GM15510 (cell line): ENCODE results near the gene S100A5.

Experiments used
- POLR2A ChIP-seq: IDR thresholded peaks from 3 replicates; pipeline ENCODE4 v1.6.1; 2011; ENCODE audit warnings: borderline replicate concordance; ENCODE audit not compliant: insufficient read length; ENCODE audit errors: extremely low read depth

The S100A5 gene, protein sequence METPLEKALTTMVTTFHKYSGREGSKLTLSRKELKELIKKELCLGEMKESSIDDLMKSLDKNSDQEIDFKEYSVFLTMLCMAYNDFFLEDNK

GRCh38 chr1:153540394-153541361, at the start of gene S100A5:
TSS of gene S100A5 (minus strand) at chr1:153540934. CDS start at chr1:153540191, 743 bp downstream.
- TF ChIP-seq POLR2A, result no peak

- no peak for TF ChIP-seq POLR2A
Measured at GRCh38 chr1:153588482-153588881, 47.7 kb upstream of the S100A5 start.

GRCh38 chr1:153587314-153587713, 46.6 kb upstream of the S100A5 start:
- no peak for TF ChIP-seq POLR2A

DNA sequence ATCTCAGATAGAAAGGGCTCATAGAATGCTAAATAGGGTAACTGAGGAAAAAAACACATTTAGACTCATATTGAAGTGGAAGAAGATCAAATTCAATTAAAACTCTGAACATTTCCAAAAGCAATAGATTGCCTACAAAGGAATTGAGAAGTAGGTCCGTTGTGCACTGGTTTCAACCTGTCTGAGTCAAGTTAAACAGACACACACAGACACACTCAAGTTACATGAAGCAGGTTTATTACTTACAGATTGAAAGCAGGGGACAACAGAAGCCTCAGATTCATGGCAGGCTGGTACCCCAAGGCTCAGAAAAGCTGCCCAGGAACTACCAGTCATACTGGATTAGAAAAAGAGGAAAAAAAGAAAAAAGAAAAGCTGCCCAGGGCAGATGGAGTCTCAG, 45.6 kb upstream of the S100A5 start:
- TF ChIP-seq POLR2A, result no peak

- TF ChIP-seq POLR2A, result no peak
Measured at GRCh38 chr1:153585006-153585405, 44.3 kb upstream of the S100A5 start.

GRCh38 chr1:153583976-153584375, 43.2 kb upstream of the S100A5 start:
- no peak for TF ChIP-seq POLR2A

DNA sequence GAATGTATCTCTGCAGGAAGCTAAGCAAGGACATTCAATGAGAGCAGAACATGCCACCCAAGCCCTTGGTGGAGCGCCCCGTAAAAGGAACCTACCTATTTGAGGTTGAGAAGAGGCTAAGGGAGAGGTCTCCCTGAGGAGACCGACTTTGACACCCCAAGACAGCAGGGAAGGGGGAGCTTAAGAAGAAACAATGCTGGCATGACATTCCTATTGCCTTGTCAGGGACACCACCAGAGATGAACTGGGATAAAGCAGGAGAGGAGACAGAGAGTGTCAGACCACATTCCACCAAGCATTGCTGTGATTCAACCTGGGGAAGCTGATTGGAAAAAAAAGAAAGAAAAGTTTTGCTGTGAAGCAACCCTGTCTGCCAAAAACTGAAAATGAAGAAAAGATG, 38.2 kb upstream of the S100A5 start:
- TF ChIP-seq POLR2A, result no peak

- TF ChIP-seq POLR2A, result no peak
Measured at GRCh38 chr1:153578490-153578889, 37.8 kb upstream of the S100A5 start.

GRCh38 chr1:153577624-153578051, 36.9 kb upstream of the S100A5 start:
- TF ChIP-seq POLR2A, result no peak

- no peak for TF ChIP-seq POLR2A
Measured at GRCh38 chr1:153577138-153577537, 36.4 kb upstream of the S100A5 start.

- no peak for TF ChIP-seq POLR2A
Measured at GRCh38 chr1:153573351-153573750, 32.6 kb upstream of the S100A5 start.

- no peak for TF ChIP-seq POLR2A
Measured at GRCh38 chr1:153572569-153573015, 31.9 kb upstream of the S100A5 start.

DNA sequence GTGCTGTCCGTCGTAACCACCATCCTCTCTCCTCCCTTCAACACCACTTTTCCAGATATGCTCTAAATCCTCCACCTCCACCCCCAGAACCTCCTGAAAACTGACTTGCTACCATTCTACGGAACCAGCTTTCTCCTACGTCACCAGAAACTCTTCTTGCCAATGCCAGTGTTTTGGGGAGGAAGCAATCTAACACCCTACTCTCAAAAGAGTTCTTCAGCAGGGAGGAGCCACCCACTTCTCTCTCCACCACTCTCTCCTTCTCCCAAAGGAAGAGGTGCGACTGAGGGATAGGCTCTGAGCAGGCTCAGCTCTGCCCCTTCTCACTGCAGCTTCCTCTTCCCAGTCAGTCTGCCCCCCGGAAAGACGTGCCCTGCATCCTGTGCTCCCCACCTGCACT, 31.0 kb upstream of the S100A5 start:
- no peak for TF ChIP-seq POLR2A

DNA sequence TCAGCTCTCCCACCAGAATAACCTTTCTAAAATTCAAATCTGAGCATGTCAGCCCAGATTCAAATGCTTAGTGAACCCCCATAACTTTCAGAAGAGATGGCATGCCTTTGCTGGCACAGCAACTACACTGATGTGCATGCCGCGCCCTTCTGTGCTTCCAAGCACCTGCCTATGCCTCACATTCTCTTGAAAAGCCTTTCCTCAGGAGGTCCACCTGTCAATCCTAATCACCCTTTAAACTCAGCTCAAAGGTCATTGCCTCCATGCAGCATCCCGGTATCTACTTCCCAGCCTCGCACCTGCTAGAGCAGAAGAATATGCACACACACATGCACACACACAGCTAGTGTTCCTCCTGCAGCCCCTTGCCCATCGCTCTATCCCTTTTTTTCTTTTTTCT, 30.1 kb upstream of the S100A5 start:
- TF ChIP-seq POLR2A, result no peak

DNA sequence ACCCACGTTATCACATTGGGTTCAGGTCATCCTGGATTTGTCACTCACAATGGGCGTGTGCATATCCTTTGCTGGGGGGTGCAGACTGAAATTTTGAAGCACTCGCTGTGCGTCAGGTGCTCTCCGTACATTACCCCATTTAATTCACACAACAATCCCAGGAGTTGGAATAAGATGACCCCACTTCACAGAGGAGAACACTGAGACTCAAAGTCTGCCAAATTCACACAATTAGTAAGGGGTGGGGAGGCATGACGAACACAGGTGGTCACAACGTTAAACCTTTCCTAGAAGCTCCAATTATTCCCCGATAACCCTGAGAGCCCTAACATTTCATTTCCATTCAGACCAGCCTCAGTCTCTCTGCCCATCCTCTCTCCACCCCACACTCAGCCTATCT, 28.7 kb upstream of the S100A5 start:
- TF ChIP-seq POLR2A, result no peak

DNA sequence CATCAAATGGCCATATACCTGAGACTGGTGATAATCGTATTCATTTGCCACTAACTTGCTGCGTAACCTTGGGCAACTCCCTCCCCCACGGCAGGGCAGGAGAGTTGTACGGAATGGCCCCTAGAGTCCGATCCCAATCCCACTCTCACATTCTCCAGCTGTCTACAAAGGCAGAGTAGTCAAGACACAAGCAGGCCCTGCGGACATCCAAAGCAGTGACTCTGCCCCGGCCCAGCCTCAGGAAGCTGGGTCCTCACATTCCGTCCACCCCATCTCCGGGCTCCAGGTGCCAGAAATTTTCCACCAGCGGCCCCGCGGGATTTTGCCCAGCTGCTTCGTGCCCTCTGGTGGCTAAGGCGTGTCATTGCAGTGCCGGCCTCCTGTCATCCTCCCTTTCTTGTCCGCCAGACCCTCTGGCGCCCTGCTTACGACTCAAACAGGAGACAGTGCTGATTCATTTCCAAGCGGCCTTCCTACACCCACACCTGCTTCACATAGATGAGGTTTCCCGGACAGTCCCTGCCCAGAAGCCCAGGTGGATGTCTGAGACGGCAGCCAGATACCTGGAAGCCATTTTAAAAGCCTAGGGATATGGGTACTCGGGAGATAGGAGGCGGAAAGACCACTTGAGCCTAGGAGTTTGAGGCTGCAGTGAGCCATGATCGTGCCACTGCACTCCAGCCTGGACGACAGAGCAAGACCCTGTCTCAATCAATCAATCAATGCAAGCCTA, 27.8 kb upstream of the S100A5 start:
- no peak for TF ChIP-seq POLR2A

- no peak for TF ChIP-seq POLR2A
Measured at GRCh38 chr1:153567621-153568366, 27.1 kb upstream of the S100A5 start.
